ENCODE data around the gene PHLDA3.

Gene PHLDA3

GRCh38 chr1:201468844-201469644, at the start of gene PHLDA3:
Gene PHLDA3 (minus strand): TSS chr1:201469188. CDS start chr1:201468786, 402 bp downstream.
- DNase-seq: peak; percentile 39 to 92 (median 82)

- no peak for DNase-seq
These were observed 49.1 kb upstream of the PHLDA3 start for GRCh38 chr1:201518071-201518470.

GRCh38 chr1:201517631-201518030, 48.6 kb upstream of the PHLDA3 start:
- no peak for DNase-seq

GRCh38 chr1:201516511-201517127, 47.6 kb upstream of the PHLDA3 start:
- DNase-seq: no peak

GRCh38 chr1:201515895-201516294, 46.9 kb upstream of the PHLDA3 start:
- no peak for DNase-seq

GRCh38 chr1:201515062-201515750, 46.2 kb upstream of the PHLDA3 start:
- no peak for DNase-seq

GRCh38 chr1:201514466-201514865, 45.5 kb upstream of the PHLDA3 start:
- no peak for DNase-seq

- peak in 4 of 56 donors; percentile 21 to 34 (median 28) for DNase-seq
These were observed 44.7 kb upstream of the PHLDA3 start for GRCh38 chr1:201513498-201514243.

- DNase-seq: peak in 47 of 56 donors; percentile 30 to 79 (median 61)
These were observed 43.1 kb upstream of the PHLDA3 start for GRCh38 chr1:201511941-201512539.

GRCh38 chr1:201511396-201511940, 42.5 kb upstream of the PHLDA3 start:
- DNase-seq: no peak

- DNase-seq: no peak
These were observed 41.7 kb upstream of the PHLDA3 start for GRCh38 chr1:201510734-201511133.

GRCh38 chr1:201509601-201510374, 40.8 kb upstream of the PHLDA3 start:
- no peak for DNase-seq

GRCh38 chr1:201508809-201509208, 39.8 kb upstream of the PHLDA3 start:
- no peak for DNase-seq

GRCh38 chr1:201507360-201507675, 38.3 kb upstream of the PHLDA3 start:
- DNase-seq: no peak

- DNase-seq: peak in 53 of 56 donors; percentile 56 to 94 (median 84)
These were observed 37.8 kb upstream of the PHLDA3 start, which contains the start of gene CSRP1 for GRCh38 chr1:201506557-201507359. Gene CSRP1 (minus strand): TSS chr1:201507123. CDS start chr1:201496303, 10,820 bp downstream.

GRCh38 chr1:201506092-201506491, 37.1 kb upstream of the PHLDA3 start:
- peak in 11 of 56 donors; percentile 22 to 67 (median 43) for DNase-seq

GRCh38 chr1:201505503-201505890, 36.5 kb upstream of the PHLDA3 start:
- DNase-seq: no peak

- DNase-seq: no peak
These were observed 36.0 kb upstream of the PHLDA3 start for GRCh38 chr1:201504799-201505502.

All from nucleus accumbens (tissue), 56 donors.